Body of pancreas (tissue), 4 donors: ENCODE data around the gene ACACB. TPM values are rescaled to one million over a fixed set of nuclear protein-coding genes. Genes with fewer than 3 reads are reported as not detected.

ENCODE experiments used
- ATAC-seq: fragments of 150-250 bp; one replicate; pipeline ENCODE4 v1.9.1; 2016
- DNase-seq, 4 donors: peaks; one replicate each; pipeline ENCODE4 v3.0.0-alpha.2; 2019
- H3K27ac ChIP-seq, 4 donors: fragments of 200-600 bp; sonication (generic); 1 replicate in 3 of 4; 2 replicates in 1 of 4; pipeline versions ENCODE4 v1.5.1 to v1.6.1; 2016 to 2019; ENCODE audit warnings: mild to moderate bottlenecking in 1 of 4, mixed read lengths in 1 of 4, moderate library complexity in 1 of 4
- H3K27me3 ChIP-seq, 2 donors: fragments of 200-600 bp; sonication (generic); one replicate each; pipeline ENCODE4 v1.6.0; 2016; ENCODE audit warnings: mild to moderate bottlenecking in 1 of 2
- H3K36me3 ChIP-seq, 2 donors: fragments of 200-600 bp; sonication (generic); replicated peaks in 1 of 2; 2 replicates each; pipeline ENCODE4 v1.5.1; 2016; ENCODE audit warnings: low read depth in 2 of 2; ENCODE audit not compliant: insufficient read depth in 1 of 2
- H3K4me1 ChIP-seq: fragments of 200-600 bp; sonication (generic); one replicate; pipeline ENCODE4 v1.6.0; 2016
- H3K4me3 ChIP-seq, 2 donors: fragments of 200-600 bp; sonication (generic); 1 replicate in 1 of 2; 2 replicates in 1 of 2; pipeline ENCODE4 v1.5.1; 2016 to 2019
- H3K9me3 ChIP-seq, 3 donors: fragments of 200-600 bp; sonication (generic); 1 replicate in 2 of 3; 2 replicates in 1 of 3; pipeline ENCODE4 v1.5.1; 2016
- CTCF ChIP-seq, 7 experiments: fragments of 450-650 bp in 4 of 7; fragments of 200-600 bp in 3 of 7; sonication (generic) in 3 of 7; IDR thresholded peaks; one replicate each; pipeline ENCODE4 v1.5.1; 2016 to 2019; ENCODE audit warnings: antibody characterized with exemption in 7 of 7
- POLR2A ChIP-seq, 3 donors: fragments of 450-650 bp; IDR thresholded peaks; one replicate each; pipeline ENCODE4 v1.6.1; 2016; ENCODE audit warnings: antibody characterized with exemption in 3 of 3, mild to moderate bottlenecking in 2 of 3
- WGBS, 2 donors: methylation state at CpG; one replicate each; pipeline ENCODE4 v1.1.5; 2017; 5-methylcytosine and 5-hydroxymethylcytosine counted together
- intact Hi-C: fragments of 100-400 bp; cut with DNase I; formaldehyde crosslinking; loops from one replicate; pipeline ENCODE4 v1.15.1; 2023
- total RNA-seq, 2 donors: library from RNA; depleted of rRNA; stranded (reverse); fragments of >200 nt; gene quantifications; one replicate each; pipeline ENCODE4 v1.1.0, GENCODE V29; 2016

The ACACB gene
- total RNA-seq, 2 donors from 2014 or later, result 71.1 to 358 TPM

- WGBS, 2 donors, result 72 to 78% methylated on average over 9 to 16 of the region's 16 CpGs
- Histone ChIP-seq H3K4me1 (no peaks in the 10 kb centered on the region), H3K4me3 (no peak overlapping the region), H3K9me3 (no peaks in the 10 kb centered on the region), H3K27ac (no peak overlapping the region), H3K36me3 (peaks cover 0 to 25% of the 10 kb centered on the region in 2 donors), H3K27me3 (no peaks in the 10 kb centered on the region)
- DNase-seq (no peak), ATAC-seq (no peak)
- TF ChIP-seq CTCF (IDR thresholded peaks at IDR 0.05), result no peak
- TF ChIP-seq POLR2A (IDR thresholded peaks at IDR 0.05), result no peak
- intact Hi-C loops, result no loop called here
Observed at GRCh38 chr12:109258607-109259544, 142.5 kb downstream of the ACACB start.

GRCh38 chr12:109259545-109259895 lies 143.1 kb downstream of the ACACB start:
- Histone ChIP-seq H3K27me3 (no peaks in the 10 kb centered on the region), H3K4me3 (no peak overlapping the region), H3K27ac (no peak overlapping the region), H3K9me3 (no peaks in the 10 kb centered on the region), H3K36me3 (peaks cover 0 to 25% of the 10 kb centered on the region in 2 donors), H3K4me1 (no peaks in the 10 kb centered on the region)
- intact Hi-C loops, result no loop called here
- 50 to 75% methylated on average over 1 of the region's 1 CpG for WGBS, 2 donors
- no peak for DNase-seq
- ATAC-seq, result no peak
- TF ChIP-seq POLR2A (IDR thresholded peaks at IDR 0.05), result no peak
- no peak for TF ChIP-seq CTCF (IDR thresholded peaks at IDR 0.05)

- Histone ChIP-seq H3K4me1 (no peaks in the 10 kb centered on the region), H3K36me3 (peaks cover 10 to 37% of the 10 kb centered on the region in 2 donors), H3K27me3 (no peaks in the 10 kb centered on the region), H3K27ac (no peak overlapping the region), H3K4me3 (no peak overlapping the region), H3K9me3 (no peaks in the 10 kb centered on the region)
- no peak for ATAC-seq
- TF ChIP-seq CTCF (IDR thresholded peaks at IDR 0.05), result no peak
- no peak for TF ChIP-seq POLR2A (IDR thresholded peaks at IDR 0.05)
- 87 to 95% methylated on average over 1 of the region's 1 CpG for WGBS, 2 donors
- intact Hi-C loops, result no loop called here
- DNase-seq, result no peak
Observed at GRCh38 chr12:109261087-109261486, 144.7 kb downstream of the ACACB start.

- H3K4me1 ChIP-seq, result no peaks in the 10 kb centered on the region
- TF ChIP-seq CTCF (IDR thresholded peaks at IDR 0.05), result no peak
- TF ChIP-seq POLR2A (IDR thresholded peaks at IDR 0.05), result no peak
- intact Hi-C loops, result no loop called here
- H3K4me3 ChIP-seq, result no peak overlapping the region
- no peaks in the 10 kb centered on the region for H3K27me3 ChIP-seq
- ATAC-seq, result no peak
- DNase-seq, result no peak
- no peaks in the 10 kb centered on the region for H3K9me3 ChIP-seq
- no peak overlapping the region for H3K27ac ChIP-seq
- 92 to 93% methylated on average over 2 of the region's 2 CpGs for WGBS, 2 donors
- H3K36me3 ChIP-seq, result peaks cover 14 to 40% of the 10 kb centered on the region in 2 donors
Observed at GRCh38 chr12:109261939-109262338, 145.6 kb downstream of the ACACB start.

GRCh38 chr12:109263439-109263838 lies 147.1 kb downstream of the ACACB start:
- ATAC-seq, result no peak
- no peak overlapping the region for H3K27ac ChIP-seq
- no peak for DNase-seq
- intact Hi-C loops, result no loop called here
- no peak overlapping the region for H3K4me3 ChIP-seq
- no peaks in the 10 kb centered on the region for H3K4me1 ChIP-seq
- TF ChIP-seq POLR2A (IDR thresholded peaks at IDR 0.05), result no peak
- no peak for TF ChIP-seq CTCF (IDR thresholded peaks at IDR 0.05)
- no peaks in the 10 kb centered on the region for H3K9me3 ChIP-seq
- WGBS, 2 donors, result 95 to 100% methylated on average over 3 of the region's 3 CpGs
- peaks cover 14 to 41% of the 10 kb centered on the region in 2 donors for H3K36me3 ChIP-seq
- H3K27me3 ChIP-seq, result no peaks in the 10 kb centered on the region
